ENCODE measurements around the gene TMEM236.

DNA sequence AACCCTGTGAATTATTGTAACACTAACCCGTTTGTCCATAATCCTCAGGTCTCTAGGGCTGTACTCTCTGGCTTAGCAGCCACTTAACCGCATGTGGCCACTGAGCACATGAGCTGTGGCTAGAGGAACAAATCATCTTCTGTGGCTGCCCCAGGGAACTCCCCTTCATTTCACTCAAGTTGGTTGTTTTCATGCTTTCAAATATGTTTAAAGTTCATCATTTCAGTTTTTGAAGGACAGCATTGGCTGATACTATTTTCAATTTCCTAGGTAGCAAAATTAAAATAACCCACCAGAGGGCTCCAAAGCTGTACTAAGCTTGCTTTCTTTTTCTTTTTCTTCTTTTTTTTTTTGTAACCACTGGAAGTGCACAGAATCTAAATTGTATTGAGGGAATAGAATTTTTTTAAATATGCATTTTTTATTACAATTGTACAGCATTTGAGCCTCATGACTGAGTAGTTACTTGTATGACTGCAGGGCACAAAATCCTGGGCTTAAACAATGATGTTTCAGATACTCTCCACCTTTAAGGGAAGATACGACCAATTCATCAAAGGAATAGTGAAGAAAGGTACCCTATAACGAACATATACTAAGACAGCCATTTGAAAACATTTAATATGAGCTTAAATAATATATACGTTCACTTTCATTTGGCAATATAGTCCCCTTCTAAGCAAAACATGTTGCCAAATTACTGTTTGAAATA is 95.7 kb downstream of the TMEM236 start:
- peak; percentile 52 to 58 (median 57) for TF ChIP-seq CTCF (IDR thresholded peaks at IDR 0.05)
- TF ChIP-seq POLR2A (IDR thresholded peaks at IDR 0.05; ENCODE audit: low read depth): no peak
